Body of pancreas (tissue), 4 donors: ENCODE measurements around the gene SGCD. TPM values are rescaled to one million over a fixed set of nuclear protein-coding genes. Genes with fewer than 3 reads are reported as not detected.

Experiments
- ATAC-seq: fragments of 150-250 bp; one replicate; pipeline ENCODE4 v1.9.1; 2016
- DNase-seq, 4 donors: peaks; one replicate each; pipeline ENCODE4 v3.0.0-alpha.2; 2019
- H3K27ac ChIP-seq, 4 donors: fragments of 200-600 bp; sonication (generic); 1 replicate in 3 of 4; 2 replicates in 1 of 4; pipeline versions ENCODE4 v1.5.1 to v1.6.1; 2016 to 2019; ENCODE audit warnings: mild to moderate bottlenecking in 1 of 4, mixed read lengths in 1 of 4, moderate library complexity in 1 of 4
- H3K27me3 ChIP-seq, 2 donors: fragments of 200-600 bp; sonication (generic); one replicate each; pipeline ENCODE4 v1.6.0; 2016; ENCODE audit warnings: mild to moderate bottlenecking in 1 of 2
- H3K36me3 ChIP-seq, 2 donors: fragments of 200-600 bp; sonication (generic); replicated peaks in 1 of 2; 2 replicates each; pipeline ENCODE4 v1.5.1; 2016; ENCODE audit warnings: low read depth in 2 of 2; ENCODE audit not compliant: insufficient read depth in 1 of 2
- H3K4me1 ChIP-seq: fragments of 200-600 bp; sonication (generic); one replicate; pipeline ENCODE4 v1.6.0; 2016
- H3K4me3 ChIP-seq, 2 donors: fragments of 200-600 bp; sonication (generic); 1 replicate in 1 of 2; 2 replicates in 1 of 2; pipeline ENCODE4 v1.5.1; 2016 to 2019
- H3K9me3 ChIP-seq, 3 donors: fragments of 200-600 bp; sonication (generic); 1 replicate in 2 of 3; 2 replicates in 1 of 3; pipeline ENCODE4 v1.5.1; 2016
- CTCF ChIP-seq, 7 experiments: fragments of 450-650 bp in 4 of 7; fragments of 200-600 bp in 3 of 7; sonication (generic) in 3 of 7; IDR thresholded peaks; one replicate each; pipeline ENCODE4 v1.5.1; 2016 to 2019; ENCODE audit warnings: antibody characterized with exemption in 7 of 7
- POLR2A ChIP-seq, 3 donors: fragments of 450-650 bp; IDR thresholded peaks; one replicate each; pipeline ENCODE4 v1.6.1; 2016; ENCODE audit warnings: antibody characterized with exemption in 3 of 3, mild to moderate bottlenecking in 2 of 3
- WGBS, 2 donors: methylation state at CpG; one replicate each; pipeline ENCODE4 v1.1.5; 2017; 5-methylcytosine and 5-hydroxymethylcytosine counted together
- intact Hi-C: fragments of 100-400 bp; cut with DNase I; formaldehyde crosslinking; loops from one replicate; pipeline ENCODE4 v1.15.1; 2023
- total RNA-seq, 2 donors: library from RNA; depleted of rRNA; stranded (reverse); fragments of >200 nt; gene quantifications; one replicate each; pipeline ENCODE4 v1.1.0, GENCODE V29; 2016

Gene SGCD
- total RNA-seq, 2 donors from 2014 or later: 0.66 to 2.6 TPM

GRCh38 chr5:156621719-156622118, 294.8 kb downstream of the SGCD start:
- Histone ChIP-seq H3K36me3 (no peaks in the 10 kb centered on the region), H3K9me3 (no peaks in the 10 kb centered on the region), H3K4me1 (no peaks in the 10 kb centered on the region), H3K27ac (no peak overlapping the region), H3K4me3 (no peak overlapping the region), H3K27me3 (no peaks in the 10 kb centered on the region)
- WGBS, 2 donors: 59 to 62% methylated on average over 1 of the region's 1 CpG
- DNase-seq (no peak), ATAC-seq (no peak)
- intact Hi-C loops: no loop called here
- no peak for TF ChIP-seq POLR2A (IDR thresholded peaks at IDR 0.05)

GRCh38 chr5:156623381-156624040, 296.5 kb downstream of the SGCD start:
- H3K4me1 ChIP-seq: no peaks in the 10 kb centered on the region
- no peaks in the 10 kb centered on the region for H3K36me3 ChIP-seq
- no peak for TF ChIP-seq POLR2A (IDR thresholded peaks at IDR 0.05)
- no peak for DNase-seq
- ATAC-seq: no peak
- intact Hi-C loops: no loop called here
- H3K4me3 ChIP-seq: no peak overlapping the region
- no peak overlapping the region for H3K27ac ChIP-seq
- no peaks in the 10 kb centered on the region for H3K9me3 ChIP-seq
- no peaks in the 10 kb centered on the region for H3K27me3 ChIP-seq
- 67 to 74% methylated on average over 5 of the region's 5 CpGs for WGBS, 2 donors

GRCh38 chr5:156624686-156625085, 297.7 kb downstream of the SGCD start:
- no peak for ATAC-seq
- TF ChIP-seq CTCF (IDR thresholded peaks at IDR 0.05) (no peak), POLR2A (IDR thresholded peaks at IDR 0.05) (no peak)

GRCh38 chr5:156628421-156628820, 301.5 kb downstream of the SGCD start:
- DNase-seq (no peak), ATAC-seq (no peak)
- no peaks in the 10 kb centered on the region for H3K27me3 ChIP-seq
- TF ChIP-seq CTCF (IDR thresholded peaks at IDR 0.05): no peak
- no peak for TF ChIP-seq POLR2A (IDR thresholded peaks at IDR 0.05)
- intact Hi-C loops: no loop called here
- H3K9me3 ChIP-seq: no peaks in the 10 kb centered on the region
- H3K27ac ChIP-seq: no peak overlapping the region
- no peak overlapping the region for H3K4me3 ChIP-seq
- H3K4me1 ChIP-seq: no peaks in the 10 kb centered on the region
- no peaks in the 10 kb centered on the region for H3K36me3 ChIP-seq

More at GRCh38 chr5:156624686-156625085, 297.7 kb downstream of the SGCD start:
- no peaks in the 10 kb centered on the region for H3K27me3 ChIP-seq
- H3K36me3 ChIP-seq: no peaks in the 10 kb centered on the region
- no peaks in the 10 kb centered on the region for H3K4me1 ChIP-seq
- H3K4me3 ChIP-seq: no peak overlapping the region
- DNase-seq: no peak
- no peaks in the 10 kb centered on the region for H3K9me3 ChIP-seq
- no peak overlapping the region for H3K27ac ChIP-seq
- intact Hi-C loops: no loop called here
- 67 to 68% methylated on average over 4 of the region's 4 CpGs for WGBS, 2 donors

GRCh38 chr5:156631005-156631404, 304.0 kb downstream of the SGCD start:
- intact Hi-C loops: no loop called here

More at GRCh38 chr5:156631005-156631404, 304.0 kb downstream of the SGCD start:
- no peak overlapping the region for H3K4me3 ChIP-seq
- WGBS, 2 donors: 39% methylated on average over 1 of the region's 1 CpG
- H3K4me1 ChIP-seq: no peaks in the 10 kb centered on the region
- DNase-seq (no peak), ATAC-seq (no peak)
- no peaks in the 10 kb centered on the region for H3K27me3 ChIP-seq
- TF ChIP-seq POLR2A (IDR thresholded peaks at IDR 0.05): no peak
- no peak for TF ChIP-seq CTCF (IDR thresholded peaks at IDR 0.05)
- no peaks in the 10 kb centered on the region for H3K9me3 ChIP-seq
- H3K27ac ChIP-seq: no peak overlapping the region
- no peaks in the 10 kb centered on the region for H3K36me3 ChIP-seq
